HCT116 (cell line): ENCODE results near the gene CAP2. TPM values are rescaled to one million over a fixed set of nuclear protein-coding genes. Genes with fewer than 3 reads are reported as not detected.

ENCODE experiments used
- ATAC-seq: fragments of 200-7000 bp; cut with Tn5 transposase; 2 replicates; pipeline ENCODE4 v1.9.1; 2020; ENCODE audit warnings: mild to moderate bottlenecking, moderate library complexity
- BruUV-seq: library from RNA; stranded (reverse); fragments of 400-500 nt; replicated peaks from 2 replicates; lab custom pipeline; 2021; lab: Mats Ljungman, UMichigan
- CTCF ChIA-PET: fragments of 300-600 bp; sonication (Branson Sonifier 250); formaldehyde crosslinking; loops from one replicate; lab custom pipeline; 2021; ENCODE audit warnings: antibody characterized with exemption; lab: Charles Lee
- POLR2A ChIA-PET: fragments of 300-600, 350-600 bp; sonication (Branson Sonifier 250); formaldehyde crosslinking; loops from one replicate; lab custom pipeline; 2021; ENCODE audit warnings: antibody characterized with exemption; lab: Charles Lee
- RAD21 ChIA-PET, 2 experiments: fragments of 300-600 bp; sonication (Branson Sonifier 250); formaldehyde crosslinking; loops; one replicate each; lab custom pipeline; 2023; ENCODE audit warnings: low total read pairs in 2 of 2; ENCODE audit not compliant: uncharacterized antibody in 2 of 2, unreplicated experiment in 2 of 2, low non-redundant PET in 1 of 2; lab: Charles Lee
- DNase-seq: peaks from one replicate; pipeline ENCODE4 v3.0.0-alpha.2; 2010; ENCODE audit warnings: low read depth, low spot score
- H2AFZ ChIP-seq: fragments of 200-600 bp; shearing (Covaris generic), sonication (generic); 2 replicates; pipeline ENCODE4 v1.6.1; 2017; ENCODE audit warnings: low read depth, mixed run types, mixed read lengths, antibody characterized with exemption, low read length; ENCODE audit not compliant: poor library complexity, severe bottlenecking
- H3K27ac ChIP-seq: 2 replicates; pipeline ENCODE4 v1.5.1; 2012; ENCODE audit warnings: low read depth, low read length
- H3K27me3 ChIP-seq: fragments of 200-600 bp; sonication (generic); 2 replicates; pipeline ENCODE4 v1.6.1; 2016; ENCODE audit warnings: mixed run types, low read length, mixed read lengths; ENCODE audit not compliant: insufficient read depth
- H3K36me3 ChIP-seq, 2 experiments: fragments of 200-500 bp in 1 of 2; fragments of 200-600 bp in 1 of 2; sonication (Bioruptor generic) in 1 of 2; sonication (generic) in 1 of 2; 2 replicates each; pipeline versions ENCODE4 v1.5.1 to v1.6.1; 2014 to 2016; ENCODE audit warnings: low read length in 2 of 2, inconsistent platforms in 1 of 2, mixed read lengths in 1 of 2, mixed run types in 1 of 2; ENCODE audit not compliant: insufficient read depth in 2 of 2, control insufficient read depth in 1 of 2
- H3K4me1 ChIP-seq, 2 experiments: fragments of 200-600 bp in 1 of 2; sonication (generic) in 1 of 2; 2 replicates each; pipeline versions ENCODE4 v1.5.1 to v1.6.1; 2012 to 2017; ENCODE audit warnings: low read length in 2 of 2, inconsistent platforms in 1 of 2, mild to moderate bottlenecking in 1 of 2, mixed read lengths in 1 of 2, mixed run types in 1 of 2, moderate library complexity in 1 of 2; ENCODE audit not compliant: insufficient read depth in 2 of 2, control insufficient read depth in 1 of 2
- H3K4me2 ChIP-seq: fragments of 200-600 bp; sonication (generic); 2 replicates; pipeline ENCODE4 v1.6.1; 2017; ENCODE audit warnings: mixed run types, low read length, mixed read lengths
- H3K4me3 ChIP-seq, 2 experiments: fragments of 200-600 bp in 1 of 2; sonication (generic) in 1 of 2; replicated peaks in 1 of 2; 2 replicates each; pipeline ENCODE4 v1.5.1; 2011 to 2016; ENCODE audit warnings: low read length in 2 of 2, control low read depth in 1 of 2, low read depth in 1 of 2, mild to moderate bottlenecking in 1 of 2, mixed read lengths in 1 of 2, mixed run types in 1 of 2
- H3K79me2 ChIP-seq: fragments of 200-600 bp; sonication (generic); 2 replicates; pipeline ENCODE4 v1.6.1; 2017; ENCODE audit warnings: mild to moderate bottlenecking, mixed run types, low read length, moderate library complexity, mixed read lengths; ENCODE audit not compliant: insufficient read depth
- H3K9ac ChIP-seq: fragments of 200-600 bp; sonication (generic); 2 replicates; pipeline ENCODE4 v1.6.1; 2016; ENCODE audit warnings: low read length, mixed read lengths
- H3K9me2 ChIP-seq: fragments of 200-600 bp; sonication (generic), shearing (Covaris generic); 2 replicates; pipeline ENCODE4 v1.6.1; 2017; ENCODE audit warnings: mixed run types, mild to moderate bottlenecking, moderate library complexity; ENCODE audit not compliant: insufficient read depth
- H3K9me3 ChIP-seq, 2 experiments: fragments of 200-500 bp in 1 of 2; fragments of 200-600 bp in 1 of 2; sonication (Bioruptor generic) in 1 of 2; sonication (generic) in 1 of 2; 2 replicates each; pipeline ENCODE4 v1.6.1; 2014 to 2017; ENCODE audit warnings: low read length in 2 of 2, mixed read lengths in 2 of 2, inconsistent platforms in 1 of 2, low read depth in 1 of 2, mild to moderate bottlenecking in 1 of 2, mixed run types in 1 of 2, moderate library complexity in 1 of 2; ENCODE audit not compliant: control insufficient read depth in 1 of 2, insufficient read depth in 1 of 2
- H4K20me1 ChIP-seq: fragments of 200-600 bp; sonication (generic), shearing (Covaris generic); 2 replicates; pipeline ENCODE4 v1.6.1; 2017; ENCODE audit warnings: mixed run types, mild to moderate bottlenecking, moderate library complexity; ENCODE audit not compliant: insufficient read depth
- CBX3 ChIP-seq: IDR thresholded peaks from 2 replicates; pipeline ENCODE4 v1.6.1; 2012; ENCODE audit warnings: low read depth
- EGR1 ChIP-seq: IDR thresholded peaks from 2 replicates; pipeline ENCODE4 v1.6.1; 2012; ENCODE audit warnings: low read depth
- EZH2 ChIP-seq: fragments of 200-600 bp; sonication (generic); IDR thresholded peaks from 2 replicates; pipeline ENCODE4 v1.6.1; 2017; ENCODE audit warnings: antibody characterized with exemption, mixed run types
- EZH2phosphoT487 ChIP-seq: fragments of 200-600 bp; IDR thresholded peaks from 2 replicates; pipeline ENCODE4 v1.6.1; 2018; ENCODE audit warnings: antibody characterized with exemption, borderline replicate concordance
- MAX ChIP-seq: IDR thresholded peaks from 2 replicates; pipeline ENCODE4 v1.6.1; 2012
- POLR2A ChIP-seq: IDR thresholded peaks from 2 replicates; pipeline ENCODE4 v1.7.0; 2011; ENCODE audit warnings: borderline replicate concordance; ENCODE audit not compliant: insufficient read depth, insufficient read length; ENCODE audit errors: extremely low read depth
- POLR2AphosphoS5 ChIP-seq: IDR thresholded peaks from 2 replicates; pipeline ENCODE4 v1.6.1; 2011; ENCODE audit warnings: mild to moderate bottlenecking, low read depth, low read length, moderate library complexity
- RAD21 ChIP-seq: IDR thresholded peaks from 2 replicates; pipeline ENCODE4 v1.6.1; 2012; ENCODE audit warnings: low read depth, mild to moderate bottlenecking
- SIN3A ChIP-seq: IDR thresholded peaks from 2 replicates; pipeline ENCODE4 v1.6.1; 2012; ENCODE audit warnings: low read depth
- SRF ChIP-seq: IDR thresholded peaks from 2 replicates; pipeline ENCODE4 v1.6.1; 2012; ENCODE audit warnings: low read depth
- YY1 ChIP-seq: IDR thresholded peaks from 2 replicates; pipeline ENCODE4 v1.6.1; 2011; ENCODE audit warnings: low read length, low read depth, moderate library complexity, mild to moderate bottlenecking; ENCODE audit not compliant: insufficient replicate concordance; ENCODE audit errors: extremely low read depth
- ZNF274 ChIP-seq: fragments of 200-500 bp; sonication (Bioruptor generic); IDR thresholded peaks from 2 replicates; pipeline ENCODE4 v1.6.1; 2014; ENCODE audit warnings: mild to moderate bottlenecking, low read depth, low read length, inconsistent platforms
- intact Hi-C: fragments of 100-400 bp; cut with micrococcal nuclease; formaldehyde crosslinking; loops from 2 replicates; pipeline ENCODE4 v1.10.0; 2022
- total RNA-seq: library from RNA; stranded (reverse); gene quantifications from one replicate; pipeline ENCODE4 v1.2.1, GENCODE V29; 2021; ENCODE audit not compliant: unreplicated experiment
- TF ChIP-seq, protein P1 (sequence below): IDR thresholded peaks from 2 replicates; pipeline ENCODE4 v1.6.1; 2012; ENCODE audit warnings: low read depth
- TF ChIP-seq, protein P2 (sequence below), 3 experiments: fragments of 200-600 bp in 1 of 3; sonication (generic) in 1 of 3; IDR thresholded peaks in 2 of 3; conservative IDR thresholded peaks in 1 of 3; 2 replicates each; pipeline ENCODE4 v1.5.1; 2012 to 2017; ENCODE audit warnings: low read depth in 2 of 3, low read length in 2 of 3, antibody characterized with exemption in 1 of 3, borderline replicate concordance in 1 of 3, control low read depth in 1 of 3, mild to moderate bottlenecking in 1 of 3, mixed read lengths in 1 of 3, mixed run types in 1 of 3, moderate library complexity in 1 of 3; ENCODE audit not compliant: insufficient read depth in 1 of 3

Gene CAP2
- total RNA-seq, 1 experiment from 2014 or later: 3.8 TPM

GRCh38 chr6:17450832-17451231 lies 57.4 kb downstream of the CAP2 start (continued):
- TF ChIP-seq, protein P1, sequence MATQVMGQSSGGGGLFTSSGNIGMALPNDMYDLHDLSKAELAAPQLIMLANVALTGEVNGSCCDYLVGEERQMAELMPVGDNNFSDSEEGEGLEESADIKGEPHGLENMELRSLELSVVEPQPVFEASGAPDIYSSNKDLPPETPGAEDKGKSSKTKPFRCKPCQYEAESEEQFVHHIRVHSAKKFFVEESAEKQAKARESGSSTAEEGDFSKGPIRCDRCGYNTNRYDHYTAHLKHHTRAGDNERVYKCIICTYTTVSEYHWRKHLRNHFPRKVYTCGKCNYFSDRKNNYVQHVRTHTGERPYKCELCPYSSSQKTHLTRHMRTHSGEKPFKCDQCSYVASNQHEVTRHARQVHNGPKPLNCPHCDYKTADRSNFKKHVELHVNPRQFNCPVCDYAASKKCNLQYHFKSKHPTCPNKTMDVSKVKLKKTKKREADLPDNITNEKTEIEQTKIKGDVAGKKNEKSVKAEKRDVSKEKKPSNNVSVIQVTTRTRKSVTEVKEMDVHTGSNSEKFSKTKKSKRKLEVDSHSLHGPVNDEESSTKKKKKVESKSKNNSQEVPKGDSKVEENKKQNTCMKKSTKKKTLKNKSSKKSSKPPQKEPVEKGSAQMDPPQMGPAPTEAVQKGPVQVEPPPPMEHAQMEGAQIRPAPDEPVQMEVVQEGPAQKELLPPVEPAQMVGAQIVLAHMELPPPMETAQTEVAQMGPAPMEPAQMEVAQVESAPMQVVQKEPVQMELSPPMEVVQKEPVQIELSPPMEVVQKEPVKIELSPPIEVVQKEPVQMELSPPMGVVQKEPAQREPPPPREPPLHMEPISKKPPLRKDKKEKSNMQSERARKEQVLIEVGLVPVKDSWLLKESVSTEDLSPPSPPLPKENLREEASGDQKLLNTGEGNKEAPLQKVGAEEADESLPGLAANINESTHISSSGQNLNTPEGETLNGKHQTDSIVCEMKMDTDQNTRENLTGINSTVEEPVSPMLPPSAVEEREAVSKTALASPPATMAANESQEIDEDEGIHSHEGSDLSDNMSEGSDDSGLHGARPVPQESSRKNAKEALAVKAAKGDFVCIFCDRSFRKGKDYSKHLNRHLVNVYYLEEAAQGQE: no peak
- no peak for TF ChIP-seq ZNF274
- no peak for TF ChIP-seq RAD21
- TF ChIP-seq, protein P2, sequence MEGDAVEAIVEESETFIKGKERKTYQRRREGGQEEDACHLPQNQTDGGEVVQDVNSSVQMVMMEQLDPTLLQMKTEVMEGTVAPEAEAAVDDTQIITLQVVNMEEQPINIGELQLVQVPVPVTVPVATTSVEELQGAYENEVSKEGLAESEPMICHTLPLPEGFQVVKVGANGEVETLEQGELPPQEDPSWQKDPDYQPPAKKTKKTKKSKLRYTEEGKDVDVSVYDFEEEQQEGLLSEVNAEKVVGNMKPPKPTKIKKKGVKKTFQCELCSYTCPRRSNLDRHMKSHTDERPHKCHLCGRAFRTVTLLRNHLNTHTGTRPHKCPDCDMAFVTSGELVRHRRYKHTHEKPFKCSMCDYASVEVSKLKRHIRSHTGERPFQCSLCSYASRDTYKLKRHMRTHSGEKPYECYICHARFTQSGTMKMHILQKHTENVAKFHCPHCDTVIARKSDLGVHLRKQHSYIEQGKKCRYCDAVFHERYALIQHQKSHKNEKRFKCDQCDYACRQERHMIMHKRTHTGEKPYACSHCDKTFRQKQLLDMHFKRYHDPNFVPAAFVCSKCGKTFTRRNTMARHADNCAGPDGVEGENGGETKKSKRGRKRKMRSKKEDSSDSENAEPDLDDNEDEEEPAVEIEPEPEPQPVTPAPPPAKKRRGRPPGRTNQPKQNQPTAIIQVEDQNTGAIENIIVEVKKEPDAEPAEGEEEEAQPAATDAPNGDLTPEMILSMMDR (IDR thresholded peaks at IDR 0.05 in 2 of 3, conservative IDR thresholded peaks at IDR 0.05 in 1 of 3; ENCODE audit: borderline replicate concordance in 1 of 3, insufficient read depth in 1 of 3, low read depth in 2 of 3, low read length in 2 of 3): no peak
- no peak for TF ChIP-seq MAX
- no peak for TF ChIP-seq POLR2AphosphoS5
- no peak for TF ChIP-seq EGR1
- TF ChIP-seq SRF: no peak
- TF ChIP-seq EZH2: no peak

DNA sequence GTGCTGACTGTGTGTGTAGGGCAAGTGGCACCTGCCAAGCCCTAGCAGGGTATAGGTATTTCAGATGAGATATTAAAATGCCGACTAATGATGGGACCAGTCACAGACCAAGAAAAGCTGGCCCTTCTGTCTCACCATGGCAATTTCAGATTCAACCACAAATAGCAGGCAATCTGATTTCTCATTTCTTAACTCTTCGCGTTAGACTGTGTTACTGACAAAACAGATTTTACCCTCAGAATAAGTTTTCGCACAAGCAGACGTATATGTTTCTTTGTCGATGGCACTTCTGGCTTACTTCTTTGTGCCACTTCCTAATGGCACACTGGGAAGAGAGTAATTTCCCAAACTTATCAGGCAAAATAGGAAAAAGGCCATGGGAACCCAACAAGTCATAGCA lies 58.7 kb downstream of the CAP2 start:
- Histone ChIP-seq H3K4me3 (no peak overlapping the region), H3K9me3 (no peaks in the 10 kb centered on the region), H3K36me3 (no peaks in the 10 kb centered on the region), H4K20me1 (no peaks in the 10 kb centered on the region), H3K27ac (no peak overlapping the region), H2AFZ (no peak overlapping the region), H3K4me1 (no peaks in the 10 kb centered on the region), H3K79me2 (no peaks in the 10 kb centered on the region), H3K9me2 (no peaks in the 10 kb centered on the region), H3K4me2 (no peak overlapping the region), H3K9ac (no peak overlapping the region), H3K27me3 (no peaks in the 10 kb centered on the region)
- RAD21 ChIA-PET: no interaction called here
- DNase-seq (no peak), ATAC-seq (no peak)
- BruUV-seq: no TSS peak
- POLR2A ChIA-PET: no interaction called here
- intact Hi-C loops: no loop called here
- CTCF ChIA-PET: no interaction called here
- TF ChIP-seq POLR2A (no peak), EZH2 (no peak), SRF (no peak), CBX3 (no peak), POLR2AphosphoS5 (no peak), YY1 (no peak), EZH2phosphoT487 (no peak), SIN3A (no peak), RAD21 (no peak)
- TF ChIP-seq, protein P2 (IDR thresholded peaks at IDR 0.05 in 2 of 3, conservative IDR thresholded peaks at IDR 0.05 in 1 of 3; ENCODE audit: borderline replicate concordance in 1 of 3, insufficient read depth in 1 of 3, low read depth in 2 of 3, low read length in 2 of 3): no peak
